Natural killer cell treated with Interleukin-12 subunit alpha and Interleukin-12 subunit beta and Interleukin-15 and Interleukin-18, amount 100 ng/mL, for 72 hours (primary cell): ENCODE measurements around the gene ZNF330. TPM values are rescaled to one million over a fixed set of nuclear protein-coding genes. Genes with fewer than 3 reads are reported as not detected.
A peak's percentile ranks its signal among the peaks of the same experiment; 100 is the strongest.
"Not testable (repeated sequence)": the region's sequence is repeated elsewhere in the genome, so short reads cannot be mapped to it uniquely, and the experiment has no call there.

Source experiments
- ATAC-seq, 2 donors: fragments of 150-1000 bp; cut with Tn5 transposase in 1 of 2; sonication (Bioruptor Pico), chemical (Tn5 transposase) in 1 of 2; 2 replicates each; pipeline ENCODE4 v1.10.0; 2021
- DNase-seq: peaks from one replicate; pipeline ENCODE4 v3.0.0; 2022; ENCODE audit warnings: low spot score
- H3K27ac Mint-ChIP-seq, 2 donors: 1 replicate in 1 of 2; 2 replicates in 1 of 2; pipeline ENCODE4 v1.8.0; 2022; ENCODE audit warnings: mixed read lengths in 2 of 2, mild to moderate bottlenecking in 1 of 2, moderate library complexity in 1 of 2
- H3K27me3 Mint-ChIP-seq, 2 donors: 1 replicate in 1 of 2; 2 replicates in 1 of 2; pipeline ENCODE4 v1.8.0; 2022; ENCODE audit warnings: mixed read lengths in 2 of 2
- H3K36me3 Mint-ChIP-seq: one replicate; pipeline ENCODE4 v1.8.0; 2022; ENCODE audit warnings: mixed read lengths
- H3K4me1 Mint-ChIP-seq, 2 donors: 1 replicate in 1 of 2; 2 replicates in 1 of 2; pipeline ENCODE4 v1.8.0; 2022; ENCODE audit warnings: low read depth in 2 of 2, mixed read lengths in 2 of 2, mild to moderate bottlenecking in 1 of 2
- H3K4me3 Mint-ChIP-seq: one replicate; pipeline ENCODE4 v1.8.0; 2022; ENCODE audit warnings: mixed read lengths
- H3K9me3 Mint-ChIP-seq: 2 replicates; pipeline ENCODE4 v1.8.0; 2022; ENCODE audit warnings: mixed read lengths
- total RNA-seq, 2 donors: library from RNA; stranded (reverse); gene quantifications; one replicate each; pipeline ENCODE4 v1.2.3, GENCODE V29; 2022

The ZNF330 gene
- total RNA-seq = 10 to 100 TPM; 32.4 to 36.0 TPM

GRCh38 chr4:141220691-141221659, at the start of gene ZNF330:
Gene ZNF330 (plus strand): TSS chr4:141220895. CDS start chr4:141222372, 1,477 bp downstream.
- Mint-ChIP-seq H3K27me3 (peaks cover 6 to 8% of the 10 kb centered on the region in 2 donors), H3K36me3 (peaks cover 9% of the 10 kb centered on the region), H3K9me3 (no peaks in the 10 kb centered on the region), H3K27ac (peak within 1 kb of the TSS; percentile 92 to 97), H3K4me3 (peak within 1 kb of the TSS; percentile 96), H3K4me1 (peaks cover 23 to 31% of the 10 kb centered on the region in 2 donors)
- peak; percentile 94 to 96 for ATAC-seq
- peak; percentile 87 for DNase-seq

- Mint-ChIP-seq H3K27me3 (peaks cover 2 to 9% of the 10 kb centered on the region in 2 donors), H3K9me3 (no peaks in the 10 kb centered on the region), H3K4me3 (no peak overlapping the region), H3K4me1 (no peaks in the 10 kb centered on the region), H3K36me3 (no peaks in the 10 kb centered on the region), H3K27ac (no peak overlapping the region)
- DNase-seq (no peak), ATAC-seq (no peak)
These were observed 46.2 kb upstream of the ZNF330 start for GRCh38 chr4:141174457-141174856.

GRCh38 chr4:141177171-141177570, 43.5 kb upstream of the ZNF330 start:
- H3K27ac Mint-ChIP-seq = no peak overlapping the region
- H3K4me1 Mint-ChIP-seq = no peaks in the 10 kb centered on the region
- DNase-seq = no peak
- H3K9me3 Mint-ChIP-seq = no peaks in the 10 kb centered on the region
- H3K4me3 Mint-ChIP-seq = no peak overlapping the region
- no peaks in the 10 kb centered on the region for H3K36me3 Mint-ChIP-seq
- no peak for ATAC-seq
- H3K27me3 Mint-ChIP-seq = peaks cover 2 to 14% of the 10 kb centered on the region in 2 donors

DNA sequence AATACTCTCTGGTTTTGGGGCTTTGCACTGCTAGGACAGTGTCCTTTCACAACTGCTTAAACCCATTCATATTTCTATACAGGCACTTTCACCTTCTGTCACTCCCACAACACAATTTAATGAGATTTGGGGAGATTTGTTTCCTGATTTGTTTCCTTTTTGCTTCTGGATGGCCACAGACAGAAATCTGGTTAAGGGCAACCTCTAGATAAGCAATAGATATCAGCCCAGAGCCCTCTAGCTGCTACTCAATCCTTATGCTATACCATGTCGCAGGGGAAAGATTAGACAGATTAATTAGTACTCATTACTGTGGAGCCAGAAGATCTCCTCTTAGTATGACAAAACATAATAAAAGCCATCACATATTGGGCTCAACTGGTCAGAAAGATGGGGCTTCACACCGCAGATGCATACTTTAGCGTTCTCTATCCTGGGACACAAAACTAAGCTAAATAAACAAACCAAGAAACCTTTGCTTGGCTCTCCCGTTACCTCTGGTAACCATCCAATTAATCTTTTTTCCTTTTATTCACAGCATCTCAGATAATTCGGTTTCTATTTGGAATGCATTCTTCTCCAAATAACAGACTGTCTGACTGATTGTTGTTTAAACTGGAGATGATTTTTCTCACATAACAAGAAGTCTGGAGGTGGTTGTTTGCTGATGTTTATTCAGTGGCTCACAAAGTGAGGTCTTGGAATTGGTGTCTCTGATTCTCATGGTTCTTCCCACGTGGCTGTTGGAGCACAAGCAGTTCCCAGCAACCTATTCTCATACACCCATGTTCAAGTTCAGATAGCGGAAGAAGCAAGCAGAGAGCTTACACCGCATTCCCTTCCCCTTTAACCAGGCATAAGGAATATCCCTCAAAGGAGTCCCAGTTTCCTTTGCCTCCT, 41.0 kb upstream of the ZNF330 start:
- Mint-ChIP-seq H3K27ac (no peak overlapping the region), H3K36me3 (no peaks in the 10 kb centered on the region), H3K4me3 (no peak overlapping the region), H3K27me3 (peaks cover 2 to 14% of the 10 kb centered on the region in 2 donors), H3K9me3 (peaks cover 2% of the 10 kb centered on the region), H3K4me1 (no peaks in the 10 kb centered on the region)
- ATAC-seq (no peak), DNase-seq (no peak)

DNA sequence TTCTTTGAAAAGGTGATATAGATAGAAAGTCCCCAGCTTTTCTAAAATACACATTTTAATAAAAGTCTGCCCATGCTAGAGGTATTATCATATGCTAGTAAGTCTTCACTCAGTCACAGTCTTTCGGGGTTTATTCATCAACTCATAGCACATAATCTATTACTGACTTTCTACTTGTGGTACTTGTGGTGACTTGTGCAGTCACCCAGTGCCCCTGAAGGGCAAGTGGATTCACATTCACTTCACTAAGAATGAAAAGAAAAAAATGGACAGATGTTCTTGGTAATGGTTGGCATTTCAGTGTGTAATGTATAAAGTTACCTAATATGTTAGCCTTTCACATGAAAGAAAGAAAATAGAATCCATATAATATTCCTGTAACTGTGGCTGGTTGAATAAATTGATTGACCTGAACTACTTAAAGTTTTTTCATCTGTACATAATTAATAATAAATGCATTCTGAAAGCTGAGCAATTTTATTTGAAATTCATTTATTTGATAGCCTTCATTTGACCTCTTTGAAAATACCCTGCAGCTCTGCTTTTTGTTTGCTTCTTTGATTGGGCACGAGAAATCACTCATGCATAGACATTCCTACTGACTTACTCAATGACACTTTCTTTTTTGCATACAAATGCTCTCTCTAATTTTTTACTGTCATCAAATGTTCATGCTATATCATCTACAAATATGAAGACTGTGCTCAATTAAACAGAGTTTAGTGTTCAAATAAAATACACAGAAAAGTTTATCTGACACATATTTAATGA, 39.5 kb upstream of the ZNF330 start:
- H3K27ac Mint-ChIP-seq = no peak overlapping the region
- peaks cover 2 to 22% of the 10 kb centered on the region in 2 donors for H3K27me3 Mint-ChIP-seq
- ATAC-seq (no peak), DNase-seq (no peak)
- no peaks in the 10 kb centered on the region for H3K36me3 Mint-ChIP-seq
- no peak overlapping the region for H3K4me3 Mint-ChIP-seq
- H3K4me1 Mint-ChIP-seq = no peaks in the 10 kb centered on the region
- H3K9me3 Mint-ChIP-seq = peaks cover 2% of the 10 kb centered on the region

DNA sequence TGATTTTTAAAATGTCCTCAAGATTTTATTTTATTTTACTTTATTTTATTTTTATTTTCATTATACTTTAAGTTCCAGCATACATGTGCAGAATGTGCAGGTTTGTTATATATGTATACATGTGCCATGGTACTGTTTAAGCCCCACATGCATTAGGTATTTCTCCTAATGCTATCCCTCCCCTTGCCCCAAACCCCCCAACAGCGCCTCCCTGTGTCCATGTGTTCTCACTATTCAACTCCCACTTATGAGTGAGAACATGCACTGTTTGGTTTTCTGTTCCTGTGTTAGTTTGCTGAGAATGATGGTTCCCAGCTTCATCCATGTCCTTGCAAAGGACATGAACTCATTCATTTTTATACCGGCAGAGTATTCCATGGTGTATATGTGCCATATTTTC, 37.2 kb upstream of the ZNF330 start:
- H3K9me3 Mint-ChIP-seq, ATAC-seq, H3K4me1 Mint-ChIP-seq, DNase-seq, H3K4me3 Mint-ChIP-seq, H3K36me3 Mint-ChIP-seq, H3K27ac Mint-ChIP-seq: not testable (repeated sequence)
- H3K27me3 Mint-ChIP-seq = peaks cover 4 to 29% of the 10 kb centered on the region in 2 donors

DNA sequence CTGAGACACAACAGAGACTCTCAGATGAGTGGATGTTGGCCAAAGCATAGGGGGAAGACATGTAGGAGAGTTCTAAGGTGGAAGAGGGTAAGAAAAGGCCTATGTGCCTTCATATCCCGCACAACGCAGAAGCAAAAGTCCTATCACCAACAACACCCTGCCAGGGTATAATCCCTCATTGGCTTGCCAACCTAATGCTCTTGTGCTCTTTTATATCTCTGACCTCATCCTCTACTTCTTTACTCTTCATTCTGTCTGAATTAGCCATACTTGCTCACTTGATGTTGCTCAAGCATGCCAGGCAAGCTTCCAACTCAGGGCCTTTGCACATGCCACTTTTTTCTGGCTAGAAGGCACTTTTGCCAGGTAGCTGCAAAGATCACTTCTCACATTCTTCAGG, 28.1 kb upstream of the ZNF330 start:
- H3K4me1 Mint-ChIP-seq = no peaks in the 10 kb centered on the region
- DNase-seq (no peak), ATAC-seq (no peak)
- peaks cover 4% of the 10 kb centered on the region for H3K9me3 Mint-ChIP-seq
- peaks cover 10 to 14% of the 10 kb centered on the region in 2 donors for H3K27me3 Mint-ChIP-seq
- H3K4me3 Mint-ChIP-seq = no peak overlapping the region
- no peak overlapping the region for H3K27ac Mint-ChIP-seq
- no peaks in the 10 kb centered on the region for H3K36me3 Mint-ChIP-seq

DNA sequence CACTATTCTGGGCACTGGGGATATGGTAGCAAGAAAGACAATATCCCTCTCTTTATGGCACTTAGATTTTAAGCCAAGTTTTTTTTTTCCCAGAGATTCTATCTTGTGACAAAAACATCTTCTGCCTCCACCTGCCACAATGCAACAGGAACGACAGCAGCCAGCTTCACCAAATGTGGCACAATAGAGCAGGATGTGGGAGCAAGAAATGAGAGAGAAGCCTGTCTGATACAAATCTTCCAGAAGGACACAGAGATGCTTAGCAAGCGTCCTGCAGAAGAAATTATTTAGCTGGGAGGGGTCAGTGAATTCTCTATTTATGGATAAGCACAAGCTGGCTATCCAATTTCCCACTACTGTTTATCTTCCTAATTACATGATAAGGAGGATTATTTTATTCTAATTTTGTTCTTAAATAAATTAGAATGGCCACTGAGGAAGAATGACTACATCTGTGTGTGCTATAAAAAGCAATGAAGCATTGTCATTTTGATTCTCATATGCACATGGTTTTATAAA, 27.1 kb upstream of the ZNF330 start:
- no peak overlapping the region for H3K4me3 Mint-ChIP-seq
- no peak overlapping the region for H3K27ac Mint-ChIP-seq
- H3K9me3 Mint-ChIP-seq = peaks cover under 1% of the 10 kb centered on the region
- ATAC-seq = no peak
- DNase-seq = no peak
- H3K4me1 Mint-ChIP-seq = no peaks in the 10 kb centered on the region
- H3K27me3 Mint-ChIP-seq = peaks cover 9 to 14% of the 10 kb centered on the region in 2 donors
- H3K36me3 Mint-ChIP-seq = no peaks in the 10 kb centered on the region

- H3K9me3 Mint-ChIP-seq = no peaks in the 10 kb centered on the region
- H3K27ac Mint-ChIP-seq = no peak overlapping the region
- H3K4me1 Mint-ChIP-seq = no peaks in the 10 kb centered on the region
- DNase-seq (no peak), ATAC-seq (no peak)
- peaks cover 8 to 12% of the 10 kb centered on the region in 2 donors for H3K27me3 Mint-ChIP-seq
- no peaks in the 10 kb centered on the region for H3K36me3 Mint-ChIP-seq
- no peak overlapping the region for H3K4me3 Mint-ChIP-seq
These were observed 25.5 kb upstream of the ZNF330 start for GRCh38 chr4:141195095-141195707.

DNA sequence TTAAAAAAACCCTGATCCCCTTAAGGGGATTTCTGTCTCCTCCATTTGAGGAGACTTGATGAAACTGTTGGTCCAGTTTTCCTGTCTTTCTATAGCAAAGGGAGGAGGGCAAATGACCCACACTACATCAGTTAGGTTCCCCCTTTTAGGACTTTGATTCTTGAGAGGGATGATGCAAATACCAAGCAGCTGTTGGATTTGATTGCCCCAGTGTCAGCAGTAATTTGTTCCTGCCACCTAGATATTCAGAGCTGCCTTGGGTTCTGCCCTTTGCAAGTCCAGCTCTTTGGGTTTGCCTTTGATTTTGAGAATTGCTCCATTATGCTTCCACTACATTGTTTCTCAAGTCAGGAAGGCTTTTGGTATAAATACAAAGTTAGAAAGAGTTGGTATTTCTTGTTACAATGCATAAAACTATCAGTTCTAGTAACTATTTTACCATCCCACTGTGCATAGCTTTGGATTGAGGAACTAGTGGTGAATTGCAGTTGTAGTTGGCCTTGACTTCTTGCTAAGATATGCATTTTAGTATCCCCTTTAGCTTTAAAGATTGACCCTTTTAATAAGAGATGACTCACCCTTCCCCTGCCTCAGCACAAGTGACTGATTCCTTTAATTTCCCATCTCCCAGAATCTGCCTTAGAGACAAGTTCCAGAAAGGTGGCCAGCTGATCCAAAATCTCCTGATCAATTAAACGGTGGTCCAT, 24.3 kb upstream of the ZNF330 start:
- Mint-ChIP-seq H3K36me3 (no peaks in the 10 kb centered on the region), H3K9me3 (no peaks in the 10 kb centered on the region), H3K27me3 (peaks cover 8 to 13% of the 10 kb centered on the region in 2 donors), H3K27ac (no peak overlapping the region), H3K4me1 (no peaks in the 10 kb centered on the region), H3K4me3 (no peak overlapping the region)
- ATAC-seq = no peak
- no peak for DNase-seq

- Mint-ChIP-seq H3K4me1 (no peaks in the 10 kb centered on the region), H3K27ac (no peak overlapping the region), H3K36me3 (no peaks in the 10 kb centered on the region), H3K9me3 (no peaks in the 10 kb centered on the region), H3K4me3 (no peak overlapping the region), H3K27me3 (peaks cover 13 to 30% of the 10 kb centered on the region in 2 donors)
- ATAC-seq (no peak), DNase-seq (no peak)
These were observed 12.7 kb upstream of the ZNF330 start for GRCh38 chr4:141207961-141208360.

- H3K36me3 Mint-ChIP-seq = no peaks in the 10 kb centered on the region
- no peak overlapping the region for H3K27ac Mint-ChIP-seq
- DNase-seq (no peak), ATAC-seq (no peak)
- H3K4me1 Mint-ChIP-seq = no peaks in the 10 kb centered on the region
- H3K9me3 Mint-ChIP-seq = no peaks in the 10 kb centered on the region
- no peak overlapping the region for H3K4me3 Mint-ChIP-seq
- peaks cover 9 to 24% of the 10 kb centered on the region in 2 donors for H3K27me3 Mint-ChIP-seq
These were observed 10.5 kb upstream of the ZNF330 start for GRCh38 chr4:141210168-141210567.
